HepG2 (cell line): ENCODE measurements around the gene P2RX5. TPM values are rescaled to one million over a fixed set of nuclear protein-coding genes. Genes with fewer than 3 reads are reported as not detected.

Experiments used
- ATF7 ChIP-seq, 2 experiments: fragments of 450-650 bp in 1 of 2; sonication (generic) in 1 of 2; formaldehyde crosslinking in 1 of 2; IDR thresholded peaks; 2 replicates each; pipeline versions ENCODE4 v1.4.0 to v1.6.1; 2016 to 2020; ENCODE audit warnings: antibody characterized with exemption in 1 of 2, mild to moderate bottlenecking in 1 of 2, missing genetic modification reagents in 1 of 2
- ELF3 ChIP-seq: IDR thresholded peaks from 2 replicates; pipeline ENCODE4 v1.6.1; 2016; ENCODE audit warnings: missing genetic modification reagents, missing compliant biosample characterization
- GABPB1 ChIP-seq: IDR thresholded peaks from 2 replicates; pipeline ENCODE4 v1.6.1; 2016; ENCODE audit warnings: mild to moderate bottlenecking, missing genetic modification reagents, moderate library complexity, missing compliant biosample characterization
- IKZF1 ChIP-seq: fragments of 450-650 bp; IDR thresholded peaks from 2 replicates; pipeline ENCODE4 v1.7.1; 2016
- KAT2B ChIP-seq: fragments of 150-350 bp; IDR thresholded peaks from 2 replicates; pipeline ENCODE4 v1.6.1; 2014; ENCODE audit warnings: low read depth, low read length, borderline replicate concordance
- MAFK ChIP-seq, 2 experiments: IDR thresholded peaks in 1 of 2; conservative IDR thresholded peaks in 1 of 2; 2 replicates each; pipeline ENCODE4 v1.6.1; 2011; ENCODE audit warnings: improper control_type of control experiment in 2 of 2, low read length in 2 of 2
- MTF2 ChIP-seq: sonication (generic); formaldehyde crosslinking; IDR thresholded peaks from 2 replicates; pipeline ENCODE4 v1.5.0; 2020; ENCODE audit warnings: missing genetic modification reagents, borderline replicate concordance
- NONO ChIP-seq, 2 experiments: fragments of 450-650 bp in 1 of 2; sonication (generic) in 1 of 2; formaldehyde crosslinking in 1 of 2; IDR thresholded peaks in 1 of 2; conservative IDR thresholded peaks in 1 of 2; 2 replicates each; pipeline versions ENCODE4 v1.6.1 to v1.8.0; 2017 to 2022; ENCODE audit warnings: mild to moderate bottlenecking in 1 of 2, missing genetic modification reagents in 1 of 2, moderate library complexity in 1 of 2
- NR2F6 ChIP-seq, 2 experiments: IDR thresholded peaks; 2 replicates each; pipeline ENCODE4 v1.6.1; 2016; ENCODE audit warnings: antibody characterized with exemption in 1 of 2, mild to moderate bottlenecking in 1 of 2
- NRL ChIP-seq: sonication (generic); formaldehyde crosslinking; IDR thresholded peaks from 2 replicates; pipeline ENCODE4 v1.5.0; 2020; ENCODE audit warnings: missing genetic modification reagents, mild to moderate bottlenecking, moderate library complexity, borderline replicate concordance
- RFXANK ChIP-seq: IDR thresholded peaks from 2 replicates; pipeline ENCODE4 v1.6.1; 2016
- SIN3A ChIP-seq: IDR thresholded peaks from 2 replicates; pipeline ENCODE4 v1.6.1; 2011; ENCODE audit warnings: low read depth, mild to moderate bottlenecking, control low read depth, low read length, borderline replicate concordance
- SMC3 ChIP-seq: IDR thresholded peaks from 2 replicates; pipeline ENCODE4 v1.6.1; 2011; ENCODE audit warnings: low read length, improper control_type of control experiment
- SNAPC2 ChIP-seq: sonication (generic); formaldehyde crosslinking; IDR thresholded peaks from 2 replicates; pipeline ENCODE4 v1.8.1; 2022; ENCODE audit warnings: mild to moderate bottlenecking, missing genetic modification reagents
- YEATS4 ChIP-seq: sonication (generic); formaldehyde crosslinking; IDR thresholded peaks from 2 replicates; pipeline ENCODE4 v1.4.0; 2020; ENCODE audit warnings: missing genetic modification reagents, borderline replicate concordance
- ZNF430 ChIP-seq: sonication (generic); formaldehyde crosslinking; IDR thresholded peaks from 2 replicates; pipeline ENCODE4 v1.9.0; 2021; ENCODE audit warnings: mild to moderate bottlenecking, missing genetic modification reagents
- ZNF501 ChIP-seq: sonication (generic); formaldehyde crosslinking; IDR thresholded peaks from 2 replicates; pipeline ENCODE4 v1.5.1; 2020; ENCODE audit warnings: mild to moderate bottlenecking, moderate library complexity, missing genetic modification reagents
- ZNF563 ChIP-seq: sonication (generic); formaldehyde crosslinking; IDR thresholded peaks from 2 replicates; pipeline ENCODE4 v1.8.0; 2022; ENCODE audit warnings: mild to moderate bottlenecking, moderate library complexity, missing genetic modification reagents
- polyA plus RNA-seq, 8 experiments: library from polyadenylated mRNA; depleted of rRNA in 3 of 8; stranded (reverse) in 7 of 8; unstranded in 1 of 8; fragments of >200 nt; fragmentation: Illumina TruSeq in 4 of 8; extraction: Trizol in 4 of 8; gene quantifications; 2 replicates each; pipeline versions ENCODE4 v1.2.1 to v1.2.3, GENCODE V29; 2011 to 2016; ENCODE audit warnings: low read depth in 4 of 8, missing spikeins in 1 of 8, mixed read lengths in 1 of 8; ENCODE audit not compliant: insufficient read depth in 1 of 8
- total RNA-seq, 5 experiments: library from RNA; depleted of rRNA; stranded (reverse); fragments of >200 nt; fragmentation: Illumina TruSeq; extraction: Trizol; gene quantifications; 2 replicates each; pipeline ENCODE4 v1.2.3, GENCODE V29; 2016; ENCODE audit warnings: low read depth in 1 of 5
- TF ChIP-seq, protein P1 (sequence below): sonication (generic); formaldehyde crosslinking; IDR thresholded peaks from 2 replicates; pipeline ENCODE4 v1.5.1; 2020; ENCODE audit warnings: mild to moderate bottlenecking, missing genetic modification reagents, borderline replicate concordance
- TF ChIP-seq, protein P2 (sequence below): sonication (generic); formaldehyde crosslinking; IDR thresholded peaks from 2 replicates; pipeline ENCODE4 v1.5.1; 2020; ENCODE audit warnings: missing genetic modification reagents, mild to moderate bottlenecking, borderline replicate concordance
- TF ChIP-seq, protein P3 (sequence below): IDR thresholded peaks from 2 replicates; pipeline ENCODE4 v1.6.1; 2016; ENCODE audit warnings: low read depth

P2RX5 gene
- total and polyA plus RNA-seq, 2 of the 13 experiments (the other 11 are each of a cell fraction or from before 2014, with no cell fraction given), result 0.95 to 1.7 TPM

DNA sequence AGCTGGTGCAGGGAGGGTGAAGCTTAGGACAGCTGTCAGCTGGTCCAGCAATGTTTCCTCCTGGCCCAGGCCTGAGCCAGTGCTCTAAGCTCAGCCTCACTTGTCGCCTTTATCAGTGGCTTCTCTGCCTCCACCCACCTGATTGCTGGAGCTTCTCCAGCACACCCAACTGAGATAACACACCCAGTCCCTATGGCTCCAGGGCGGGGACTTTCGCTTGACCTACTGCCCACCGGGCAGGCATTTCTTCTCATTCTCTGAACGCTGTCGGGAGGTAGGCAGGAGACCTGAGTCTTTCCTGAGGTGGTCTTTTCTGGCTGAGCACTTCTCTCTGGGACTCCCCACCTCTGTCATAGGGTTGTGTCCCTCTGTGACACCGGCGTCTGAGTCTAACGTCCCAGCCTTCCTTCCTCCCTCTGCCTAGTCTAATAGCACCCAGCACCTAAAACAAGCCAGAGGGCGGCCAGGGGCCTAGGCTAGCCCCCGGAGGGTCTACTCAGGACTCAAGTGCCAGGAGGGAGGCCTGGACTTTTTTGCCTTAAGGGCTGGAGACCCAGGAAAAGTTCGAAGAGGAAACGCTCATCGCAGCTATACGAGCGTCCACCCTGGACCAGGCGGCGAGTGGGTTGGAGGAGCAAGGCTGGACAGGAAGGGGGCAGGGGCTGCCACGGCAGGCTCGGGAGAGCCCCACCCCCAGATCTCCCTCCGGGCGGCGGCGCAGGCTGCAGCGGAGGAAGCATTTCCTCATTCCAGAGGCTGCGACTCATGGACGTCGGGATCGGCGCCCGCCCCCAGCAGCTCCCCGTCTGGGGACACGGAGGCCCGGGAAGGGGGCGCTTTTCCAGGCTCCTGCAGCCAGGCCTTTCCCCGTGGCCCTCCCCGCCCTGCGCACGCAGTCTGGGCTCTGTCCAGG lies 28.3 kb downstream of the P2RX5 start (continued):
- TF ChIP-seq NRL (peak; percentile 47; the same call in 1 of the 2 replicates), SNAPC2 (CRISPR knock-in tag) (no peak), KAT2B (no peak), GABPB1 (CRISPR knock-in tag) (peak; percentile 74; the same call in 1 of the 2 replicates), MAFK (conservative IDR thresholded peaks at IDR 0.05 in 1 of 2, IDR thresholded peaks at IDR 0.05 in 1 of 2; ENCODE audit: low read length in 2 of 2) (no peak), IKZF1 (no peak), SMC3 (no peak), NR2F6 (IDR thresholded peaks at IDR 0.05) (peak; percentile 24; the same call in 1 of the 2 replicates), NR2F6 (CRISPR knock-in tag; IDR thresholded peaks at IDR 0.05) (no peak), ZNF430 (CRISPR knock-in tag) (peak; percentile 93), SIN3A (peak; percentile 84; the same call in 1 of the 2 replicates), RFXANK (CRISPR knock-in tag) (no peak), ELF3 (CRISPR knock-in tag) (peak; percentile 100), ZNF563 (CRISPR knock-in tag) (peak; percentile 19; the same call in 1 of the 2 replicates), ATF7 (IDR thresholded peaks at IDR 0.05) (no peak), ATF7 (CRISPR knock-in tag; IDR thresholded peaks at IDR 0.05) (no peak), YEATS4 (CRISPR knock-in tag) (no peak; the same call in 1 of the 2 replicates), MTF2 (0 out of 2 replicates have a peak, but pooled peaks have one; percentile 5), NONO (IDR thresholded peaks at IDR 0.05) (no peak), NONO (CRISPR knock-in tag; conservative IDR thresholded peaks at IDR 0.05) (no peak), ZNF501 (no peak; the same call in 1 of the 2 replicates)
- TF ChIP-seq, protein P1, sequence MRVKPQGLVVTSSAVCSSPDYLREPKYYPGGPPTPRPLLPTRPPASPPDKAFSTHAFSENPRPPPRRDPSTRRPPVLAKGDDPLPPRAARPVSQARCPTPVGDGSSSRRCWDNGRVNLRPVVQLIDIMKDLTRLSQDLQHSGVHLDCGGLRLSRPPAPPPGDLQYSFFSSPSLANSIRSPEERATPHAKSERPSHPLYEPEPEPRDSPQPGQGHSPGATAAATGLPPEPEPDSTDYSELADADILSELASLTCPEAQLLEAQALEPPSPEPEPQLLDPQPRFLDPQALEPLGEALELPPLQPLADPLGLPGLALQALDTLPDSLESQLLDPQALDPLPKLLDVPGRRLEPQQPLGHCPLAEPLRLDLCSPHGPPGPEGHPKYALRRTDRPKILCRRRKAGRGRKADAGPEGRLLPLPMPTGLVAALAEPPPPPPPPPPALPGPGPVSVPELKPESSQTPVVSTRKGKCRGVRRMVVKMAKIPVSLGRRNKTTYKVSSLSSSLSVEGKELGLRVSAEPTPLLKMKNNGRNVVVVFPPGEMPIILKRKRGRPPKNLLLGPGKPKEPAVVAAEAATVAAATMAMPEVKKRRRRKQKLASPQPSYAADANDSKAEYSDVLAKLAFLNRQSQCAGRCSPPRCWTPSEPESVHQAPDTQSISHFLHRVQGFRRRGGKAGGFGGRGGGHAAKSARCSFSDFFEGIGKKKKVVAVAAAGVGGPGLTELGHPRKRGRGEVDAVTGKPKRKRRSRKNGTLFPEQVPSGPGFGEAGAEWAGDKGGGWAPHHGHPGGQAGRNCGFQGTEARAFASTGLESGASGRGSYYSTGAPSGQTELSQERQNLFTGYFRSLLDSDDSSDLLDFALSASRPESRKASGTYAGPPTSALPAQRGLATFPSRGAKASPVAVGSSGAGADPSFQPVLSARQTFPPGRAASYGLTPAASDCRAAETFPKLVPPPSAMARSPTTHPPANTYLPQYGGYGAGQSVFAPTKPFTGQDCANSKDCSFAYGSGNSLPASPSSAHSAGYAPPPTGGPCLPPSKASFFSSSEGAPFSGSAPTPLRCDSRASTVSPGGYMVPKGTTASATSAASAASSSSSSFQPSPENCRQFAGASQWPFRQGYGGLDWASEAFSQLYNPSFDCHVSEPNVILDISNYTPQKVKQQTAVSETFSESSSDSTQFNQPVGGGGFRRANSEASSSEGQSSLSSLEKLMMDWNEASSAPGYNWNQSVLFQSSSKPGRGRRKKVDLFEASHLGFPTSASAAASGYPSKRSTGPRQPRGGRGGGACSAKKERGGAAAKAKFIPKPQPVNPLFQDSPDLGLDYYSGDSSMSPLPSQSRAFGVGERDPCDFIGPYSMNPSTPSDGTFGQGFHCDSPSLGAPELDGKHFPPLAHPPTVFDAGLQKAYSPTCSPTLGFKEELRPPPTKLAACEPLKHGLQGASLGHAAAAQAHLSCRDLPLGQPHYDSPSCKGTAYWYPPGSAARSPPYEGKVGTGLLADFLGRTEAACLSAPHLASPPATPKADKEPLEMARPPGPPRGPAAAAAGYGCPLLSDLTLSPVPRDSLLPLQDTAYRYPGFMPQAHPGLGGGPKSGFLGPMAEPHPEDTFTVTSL (CRISPR knock-in tag), result no peak
- TF ChIP-seq, protein P2, sequence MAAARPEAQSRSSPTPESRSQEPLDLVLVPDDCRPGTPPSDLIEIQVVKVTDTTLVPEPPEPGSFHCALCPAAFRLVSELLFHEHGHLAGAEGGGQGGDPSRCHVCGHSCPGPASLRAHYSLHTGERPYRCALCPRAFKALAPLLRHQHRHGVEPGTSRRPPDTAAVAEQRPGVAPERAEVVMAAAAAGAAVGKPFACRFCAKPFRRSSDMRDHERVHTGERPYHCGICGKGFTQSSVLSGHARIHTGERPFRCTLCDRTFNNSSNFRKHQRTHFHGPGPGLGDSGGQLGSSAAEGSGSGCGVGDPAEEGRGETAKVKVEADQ (CRISPR knock-in tag), result no peak
- TF ChIP-seq, protein P3, sequence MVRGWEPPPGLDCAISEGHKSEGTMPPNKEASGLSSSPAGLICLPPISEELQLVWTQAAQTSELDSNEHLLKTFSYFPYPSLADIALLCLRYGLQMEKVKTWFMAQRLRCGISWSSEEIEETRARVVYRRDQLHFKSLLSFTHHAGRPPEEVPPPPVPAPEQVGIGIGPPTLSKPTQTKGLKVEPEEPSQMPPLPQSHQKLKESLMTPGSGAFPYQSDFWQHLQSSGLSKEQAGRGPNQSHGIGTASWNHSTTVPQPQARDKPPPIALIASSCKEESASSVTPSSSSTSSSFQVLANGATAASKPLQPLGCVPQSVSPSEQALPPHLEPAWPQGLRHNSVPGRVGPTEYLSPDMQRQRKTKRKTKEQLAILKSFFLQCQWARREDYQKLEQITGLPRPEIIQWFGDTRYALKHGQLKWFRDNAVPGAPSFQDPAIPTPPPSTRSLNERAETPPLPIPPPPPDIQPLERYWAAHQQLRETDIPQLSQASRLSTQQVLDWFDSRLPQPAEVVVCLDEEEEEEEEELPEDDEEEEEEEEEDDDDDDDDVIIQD (CRISPR knock-in tag), result 0 out of 2 replicates have a peak, but pooled peaks have one; percentile 11
